OCI-LY3 (cell line): ENCODE data around the gene ZNF283.

Experiments used
- EZH2phosphoT487 ChIP-seq: fragments of 200-600 bp; shearing (Covaris generic); IDR thresholded peaks from 2 replicates; pipeline ENCODE4 v1.6.1; 2018; ENCODE audit warnings: antibody characterized with exemption, mixed run types, low read depth
- TF ChIP-seq, protein P1 (sequence below): fragments of 200-600, 300-600 bp; sonication (generic); IDR thresholded peaks from 2 replicates; pipeline ENCODE4 v1.5.1; 2014; ENCODE audit warnings: antibody characterized with exemption, low read length, low read depth

DNA sequence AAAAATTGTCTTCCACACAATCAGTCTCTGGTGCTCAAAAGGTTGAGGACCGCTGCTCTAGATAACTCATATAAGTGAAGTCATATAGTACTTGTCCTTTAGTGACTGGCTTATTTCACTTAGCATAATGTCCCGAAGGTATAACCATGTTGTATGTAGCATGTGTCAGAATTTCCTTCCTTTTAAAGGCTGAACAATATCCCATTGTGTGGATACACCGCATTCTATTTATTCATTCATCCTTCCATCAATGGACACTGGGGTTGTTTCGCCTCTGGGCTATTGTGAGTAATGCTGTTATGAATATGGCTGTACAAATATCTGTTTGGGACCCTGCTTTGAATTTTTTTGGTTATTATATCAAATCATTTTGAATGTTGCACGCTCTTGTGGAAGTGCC, 20.3 kb upstream of the ZNF283 start:
- TF ChIP-seq, protein P1, sequence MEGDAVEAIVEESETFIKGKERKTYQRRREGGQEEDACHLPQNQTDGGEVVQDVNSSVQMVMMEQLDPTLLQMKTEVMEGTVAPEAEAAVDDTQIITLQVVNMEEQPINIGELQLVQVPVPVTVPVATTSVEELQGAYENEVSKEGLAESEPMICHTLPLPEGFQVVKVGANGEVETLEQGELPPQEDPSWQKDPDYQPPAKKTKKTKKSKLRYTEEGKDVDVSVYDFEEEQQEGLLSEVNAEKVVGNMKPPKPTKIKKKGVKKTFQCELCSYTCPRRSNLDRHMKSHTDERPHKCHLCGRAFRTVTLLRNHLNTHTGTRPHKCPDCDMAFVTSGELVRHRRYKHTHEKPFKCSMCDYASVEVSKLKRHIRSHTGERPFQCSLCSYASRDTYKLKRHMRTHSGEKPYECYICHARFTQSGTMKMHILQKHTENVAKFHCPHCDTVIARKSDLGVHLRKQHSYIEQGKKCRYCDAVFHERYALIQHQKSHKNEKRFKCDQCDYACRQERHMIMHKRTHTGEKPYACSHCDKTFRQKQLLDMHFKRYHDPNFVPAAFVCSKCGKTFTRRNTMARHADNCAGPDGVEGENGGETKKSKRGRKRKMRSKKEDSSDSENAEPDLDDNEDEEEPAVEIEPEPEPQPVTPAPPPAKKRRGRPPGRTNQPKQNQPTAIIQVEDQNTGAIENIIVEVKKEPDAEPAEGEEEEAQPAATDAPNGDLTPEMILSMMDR, result no peak
- no peak for TF ChIP-seq EZH2phosphoT487
